Hematopoietic multipotent progenitor cell treated with erythropoietin and hydrocortisone succinate and interleukin-3 and kit ligand, for 6 days (in vitro differentiated cells): Measurements from ENCODE around the gene ADARB1.

ENCODE experiments used
- DNase-seq: peaks from one replicate; pipeline ENCODE4 v3.0.0-alpha.2; 2015

ADARB1 gene

DNA sequence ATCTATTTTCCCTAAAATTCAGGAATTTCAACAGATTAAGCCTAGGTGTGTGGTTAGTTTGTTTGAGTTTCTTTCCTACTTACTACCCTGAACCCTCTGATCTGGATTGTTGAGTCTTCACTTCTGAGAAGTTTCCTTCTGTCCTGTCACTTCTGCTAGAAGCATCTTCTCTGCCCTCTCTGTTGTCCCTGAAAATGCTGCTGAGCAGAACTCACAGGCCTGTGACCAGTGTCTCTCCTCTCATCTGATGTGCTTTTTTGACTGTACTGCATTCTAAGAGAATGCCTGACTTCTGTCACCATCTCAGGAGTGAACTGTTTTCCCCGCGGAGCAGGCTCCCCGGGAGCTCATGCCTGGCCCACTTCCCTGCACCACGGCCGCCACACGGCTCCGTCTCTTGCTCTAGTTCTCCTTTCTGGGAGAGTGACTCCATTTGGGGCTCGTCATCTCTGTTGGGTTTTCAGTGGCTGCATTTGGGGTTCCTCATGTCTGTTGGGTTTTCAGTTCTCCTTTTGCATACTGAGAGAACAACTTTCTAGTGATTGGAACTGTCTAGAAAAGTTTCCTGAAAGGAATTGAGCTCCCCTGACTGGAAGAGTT lies 135.4 kb downstream of the ADARB1 start:
- no peak for DNase-seq

DNA sequence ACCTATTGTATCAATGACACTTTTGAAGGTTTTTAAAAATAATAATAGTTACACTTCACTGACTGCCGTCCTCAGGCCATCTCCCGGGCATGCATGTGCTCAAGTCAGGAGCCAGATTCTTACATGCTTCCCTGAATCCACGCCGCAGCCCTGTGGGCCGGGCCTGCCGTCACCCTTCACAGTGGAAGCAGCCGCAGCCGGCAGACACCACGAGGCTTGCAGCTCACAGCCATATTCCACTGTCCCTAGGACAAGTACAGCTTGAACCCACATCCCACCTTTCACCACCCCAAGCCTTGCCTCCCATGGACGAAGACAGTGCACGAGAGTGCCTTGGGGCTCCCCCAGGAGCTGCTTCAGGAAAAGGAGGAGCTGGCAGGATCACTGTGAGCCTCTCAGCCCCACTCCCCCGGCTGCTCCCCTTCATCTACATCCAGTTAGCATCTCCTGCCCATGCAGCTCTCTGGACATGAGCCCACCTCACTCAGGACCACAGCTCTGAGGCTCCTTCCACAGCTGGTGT lies 136.1 kb downstream of the ADARB1 start:
- DNase-seq = no peak

DNA sequence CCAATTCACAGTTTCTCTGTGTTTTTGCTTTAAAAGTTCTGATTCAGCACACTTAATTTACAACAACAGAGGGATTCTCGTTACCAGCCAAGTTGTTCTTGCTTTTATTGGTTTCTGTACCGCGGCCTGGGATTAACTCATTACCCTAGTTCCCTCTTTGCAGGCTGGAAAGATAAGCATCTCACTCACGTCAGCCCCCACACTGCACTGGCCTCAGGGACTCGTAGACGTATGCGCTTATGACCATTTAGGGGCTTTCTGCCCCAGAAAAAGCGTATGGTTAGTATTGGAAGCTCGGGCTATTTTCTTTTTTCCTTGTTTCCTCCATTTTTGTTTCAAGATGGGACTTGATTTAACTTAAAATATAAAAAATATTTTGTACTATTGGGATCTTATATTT lies 137.3 kb downstream of the ADARB1 start:
- peak; percentile 23 for DNase-seq

DNA sequence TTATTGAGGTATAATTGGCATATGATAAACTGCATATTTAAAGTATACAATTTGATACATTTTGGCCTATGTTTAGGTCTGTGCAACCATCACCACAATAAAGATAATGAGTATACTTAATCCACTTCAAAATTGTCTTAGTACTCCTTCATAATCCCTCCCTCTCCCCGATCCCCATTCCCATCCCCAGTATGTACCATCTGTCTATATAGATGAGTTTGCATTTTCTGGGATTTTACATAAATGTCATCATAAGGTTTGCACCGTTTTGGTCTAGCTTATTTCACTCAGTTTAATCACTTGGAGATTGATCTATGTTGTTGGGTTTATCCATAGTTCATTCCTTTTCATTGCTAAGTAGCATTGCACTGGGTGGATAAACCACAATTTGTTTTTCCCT lies 139.0 kb downstream of the ADARB1 start:
- no peak for DNase-seq

DNA sequence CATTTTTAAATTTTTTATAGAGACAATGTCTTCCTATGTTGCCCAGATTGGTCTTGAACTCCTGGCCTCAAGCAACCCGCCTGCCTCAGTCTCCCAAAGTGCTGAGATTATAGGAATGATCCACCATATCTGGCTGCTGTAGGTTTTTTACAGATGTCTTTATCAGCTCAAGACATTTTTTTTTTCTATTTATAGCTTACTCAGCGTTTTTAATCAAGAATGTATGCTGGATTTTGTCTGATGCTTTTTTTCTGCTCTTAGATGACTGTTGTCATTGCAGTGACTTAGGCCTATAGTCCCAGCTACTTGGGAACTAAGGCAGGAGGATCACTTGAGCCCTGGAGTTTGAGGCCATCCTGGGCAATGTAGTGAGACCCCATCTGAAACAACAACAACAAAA lies 140.8 kb downstream of the ADARB1 start:
- no peak for DNase-seq

DNA sequence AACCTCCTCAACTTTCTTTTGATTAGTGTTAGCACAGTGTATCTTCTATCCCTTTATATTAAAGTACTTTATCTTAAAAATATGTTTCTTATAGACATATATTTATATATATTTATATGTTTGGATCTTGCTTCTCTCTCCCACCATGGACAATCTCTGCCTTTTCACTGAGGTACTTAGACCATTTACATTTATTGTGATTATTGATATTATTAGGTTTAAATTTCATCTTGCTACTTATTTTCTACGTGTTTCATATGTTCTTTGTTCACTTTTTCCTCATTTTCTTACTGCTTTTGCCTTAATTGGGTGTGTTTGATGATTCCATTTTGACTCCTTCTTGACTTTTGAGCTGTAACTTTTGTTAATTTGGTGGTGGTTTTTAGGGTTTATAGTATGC lies 142.6 kb downstream of the ADARB1 start:
- DNase-seq = no peak

DNA sequence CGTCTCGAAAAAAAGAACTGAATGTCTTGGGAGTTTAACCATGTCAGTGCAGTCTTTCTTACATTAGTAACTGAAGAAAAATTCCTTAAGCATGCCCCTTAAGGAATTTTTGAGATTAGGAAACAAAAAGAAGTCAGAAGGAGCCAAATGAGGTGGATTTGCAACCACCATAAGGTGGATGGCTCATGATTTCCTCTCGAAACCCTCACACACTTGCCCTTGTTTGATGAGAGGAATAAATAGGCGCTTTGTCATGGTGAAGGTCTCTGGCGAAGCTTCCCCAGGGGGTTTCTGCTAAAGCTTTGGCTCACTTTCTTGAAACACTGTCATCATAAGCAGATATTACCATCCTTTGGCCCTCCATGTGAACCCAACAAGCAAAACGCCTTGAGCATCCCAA lies 145.1 kb downstream of the ADARB1 start:
- no peak for DNase-seq

DNA sequence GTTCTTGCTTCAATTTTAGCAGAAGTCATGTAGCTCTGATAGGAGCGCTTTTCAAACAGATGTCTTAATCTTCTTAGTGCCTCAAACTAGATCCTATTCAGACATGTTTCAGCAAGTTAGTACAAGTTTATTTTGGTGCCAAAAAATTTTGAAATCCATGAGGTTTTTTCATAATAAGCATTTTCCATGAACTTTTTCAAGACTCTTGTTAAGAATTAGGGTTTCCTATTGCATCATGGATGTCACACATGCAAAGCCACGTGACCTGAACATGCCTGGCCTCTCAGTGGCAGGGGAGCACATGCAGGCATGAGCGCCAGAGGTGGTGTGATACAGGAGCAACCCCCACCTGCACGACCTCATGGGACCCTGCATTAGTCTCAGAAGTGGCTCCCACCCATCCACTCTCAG lies 145.7 kb downstream of the ADARB1 start:
- no peak for DNase-seq

DNA sequence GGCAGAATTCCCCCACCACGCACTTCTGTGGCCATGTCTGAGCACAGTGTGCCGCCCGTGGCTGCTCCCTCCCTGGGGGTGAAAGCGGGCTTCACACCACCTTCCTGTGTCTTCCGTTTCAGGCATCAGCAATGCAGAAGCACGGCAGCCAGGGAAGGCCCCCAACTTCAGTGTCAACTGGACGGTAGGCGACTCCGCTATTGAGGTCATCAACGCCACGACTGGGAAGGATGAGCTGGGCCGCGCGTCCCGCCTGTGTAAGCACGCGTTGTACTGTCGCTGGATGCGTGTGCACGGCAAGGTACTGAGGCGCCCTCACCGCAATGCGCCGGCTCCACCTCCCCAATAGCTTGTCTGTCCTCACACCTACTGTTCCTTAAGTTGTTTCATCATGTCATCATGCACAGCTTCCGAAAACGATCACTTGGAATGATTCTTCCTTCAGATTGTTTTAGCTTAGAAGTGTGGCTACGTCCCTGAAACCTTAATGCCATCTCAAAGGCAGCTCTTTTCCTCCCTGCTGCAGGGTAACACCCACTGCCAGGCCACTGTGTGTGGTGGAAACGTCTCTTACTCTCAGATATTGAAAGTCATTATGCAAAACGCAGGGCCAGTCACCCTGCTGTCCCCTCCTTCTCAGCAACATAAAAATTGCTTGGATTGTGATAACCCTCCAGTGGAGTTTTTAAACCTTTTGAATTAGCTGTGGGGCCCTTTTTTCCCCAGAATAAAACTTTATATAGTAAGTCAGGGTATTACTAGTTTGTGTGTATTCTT lies 146.5 kb downstream of the ADARB1 start:
- DNase-seq = no peak

DNA sequence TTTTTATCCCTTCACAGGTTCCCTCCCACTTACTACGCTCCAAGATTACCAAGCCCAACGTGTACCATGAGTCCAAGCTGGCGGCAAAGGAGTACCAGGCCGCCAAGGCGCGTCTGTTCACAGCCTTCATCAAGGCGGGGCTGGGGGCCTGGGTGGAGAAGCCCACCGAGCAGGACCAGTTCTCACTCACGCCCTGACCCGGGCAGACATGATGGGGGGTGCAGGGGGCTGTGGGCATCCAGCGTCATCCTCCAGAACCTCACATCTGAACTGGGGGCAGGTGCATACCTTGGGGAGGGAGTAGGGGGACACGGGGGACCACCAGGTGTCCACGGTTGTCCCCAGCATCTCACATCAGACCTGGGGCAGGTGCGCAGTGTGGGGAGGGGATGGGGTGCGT lies 147.6 kb downstream of the ADARB1 start:
- no peak for DNase-seq

DNA sequence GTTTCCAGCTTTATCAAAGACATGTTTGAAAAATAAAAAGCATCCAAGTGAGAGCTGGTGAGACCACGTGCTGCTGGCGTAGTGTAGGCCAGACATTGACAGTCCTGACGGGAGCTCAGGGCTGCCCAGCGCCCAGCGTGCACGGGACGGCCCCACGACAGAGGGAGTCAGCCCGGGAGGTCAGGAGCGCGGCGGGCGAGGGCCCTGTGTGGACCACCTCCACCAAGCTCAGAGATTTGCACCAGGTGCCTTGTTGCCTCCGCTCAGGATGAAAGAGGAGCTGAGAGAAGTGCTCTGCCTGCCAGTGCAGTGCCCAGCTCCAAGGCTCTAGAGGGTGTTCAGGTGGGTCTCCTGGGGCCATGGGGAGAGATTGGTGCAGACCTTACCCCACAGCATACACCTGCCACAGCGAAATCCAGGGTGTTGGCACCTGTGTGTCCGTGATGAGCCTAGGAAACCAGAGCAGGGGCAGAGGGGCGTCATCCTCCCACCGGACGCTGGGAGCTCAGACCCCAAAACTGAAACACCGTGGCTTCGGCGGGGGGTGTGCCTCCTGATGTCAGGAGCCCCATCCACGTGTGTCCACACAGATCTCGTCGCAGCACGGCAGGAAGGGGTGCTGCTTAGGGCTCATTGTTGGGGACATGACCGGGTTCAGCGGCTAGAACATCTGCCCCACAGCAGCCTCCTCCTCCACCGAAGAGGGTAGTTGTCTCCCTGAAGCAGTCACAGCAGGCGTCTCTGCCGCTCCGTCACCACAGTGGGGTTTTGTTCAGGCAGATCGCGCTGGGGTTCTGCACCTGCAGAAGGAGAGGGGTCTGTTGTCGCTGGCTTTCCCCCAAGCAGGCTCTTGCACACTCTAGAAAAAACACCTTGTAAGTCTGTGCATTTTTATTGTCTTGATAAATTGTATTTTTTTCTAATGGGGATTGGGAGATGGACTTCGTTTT lies 149.1 kb downstream of the ADARB1 start:
- DNase-seq = no peak

DNA sequence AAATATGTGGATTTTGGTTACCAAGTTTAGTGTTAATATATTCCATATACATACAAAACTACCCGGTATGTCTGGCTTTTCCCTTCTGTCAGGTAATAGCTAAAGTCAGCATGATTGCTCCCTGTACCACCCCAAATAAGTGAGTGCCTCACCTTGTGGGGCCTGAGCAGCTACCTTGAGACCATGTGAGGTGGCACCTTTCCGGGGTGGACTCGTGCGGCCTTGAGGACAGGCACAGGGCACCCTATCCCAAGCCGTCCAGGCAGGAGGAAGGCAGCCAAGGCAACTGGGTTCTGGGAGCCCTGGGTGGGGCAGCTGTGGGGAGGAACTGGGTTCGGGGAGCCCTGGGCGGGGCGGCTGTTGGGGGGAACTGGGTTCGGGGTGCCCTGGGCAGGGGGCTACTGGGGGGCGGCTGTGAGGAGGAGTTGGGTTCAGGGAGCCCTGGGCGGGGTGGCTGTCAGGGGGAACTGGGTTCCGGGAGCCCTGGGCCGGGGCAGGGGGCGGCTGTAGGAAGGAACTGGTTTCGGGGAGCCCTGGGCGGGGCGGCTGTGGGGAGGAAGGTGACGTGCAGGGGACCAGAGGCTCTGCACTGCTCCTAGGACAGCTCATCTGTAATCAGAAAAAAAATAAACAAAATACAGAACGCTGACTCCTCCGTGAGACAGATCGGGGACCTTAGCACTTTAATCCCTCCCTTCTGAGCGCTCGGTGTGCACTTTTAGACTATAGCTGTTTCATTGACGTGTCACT lies 150.0 kb downstream of the ADARB1 start:
- no peak for DNase-seq

DNA sequence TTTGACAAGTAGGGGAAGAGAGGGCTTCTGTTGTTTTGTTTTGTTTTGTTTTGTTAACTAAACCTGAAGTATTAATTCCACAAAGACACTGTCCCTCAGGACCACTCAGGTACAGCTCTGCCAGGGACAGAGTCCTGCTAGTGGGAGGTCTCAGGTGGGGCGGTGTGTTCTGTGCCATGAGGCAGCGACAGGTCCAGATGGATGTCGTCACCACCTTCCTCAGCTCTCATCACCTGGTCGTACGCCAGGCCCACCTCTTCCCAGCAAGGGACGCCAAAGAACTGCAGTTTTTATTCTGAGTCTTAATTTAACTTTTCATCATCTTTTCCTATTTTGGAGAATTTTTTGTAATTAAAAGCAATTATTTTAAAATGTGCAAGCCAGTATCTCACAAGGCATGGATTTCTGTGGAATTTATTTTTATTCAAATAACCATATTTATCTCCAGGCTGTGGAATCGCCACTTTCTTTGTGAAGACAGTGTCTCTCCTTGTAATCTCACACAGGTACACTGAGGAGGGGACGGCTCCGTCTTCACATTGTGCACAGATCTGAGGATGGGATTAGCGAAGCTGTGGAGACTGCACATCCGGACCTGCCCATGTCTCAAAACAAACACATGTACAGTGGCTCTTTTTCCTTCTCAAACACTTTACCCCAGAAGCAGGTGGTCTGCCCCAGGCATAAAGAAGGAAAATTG lies 150.8 kb downstream of the ADARB1 start:
- no peak for DNase-seq

DNA sequence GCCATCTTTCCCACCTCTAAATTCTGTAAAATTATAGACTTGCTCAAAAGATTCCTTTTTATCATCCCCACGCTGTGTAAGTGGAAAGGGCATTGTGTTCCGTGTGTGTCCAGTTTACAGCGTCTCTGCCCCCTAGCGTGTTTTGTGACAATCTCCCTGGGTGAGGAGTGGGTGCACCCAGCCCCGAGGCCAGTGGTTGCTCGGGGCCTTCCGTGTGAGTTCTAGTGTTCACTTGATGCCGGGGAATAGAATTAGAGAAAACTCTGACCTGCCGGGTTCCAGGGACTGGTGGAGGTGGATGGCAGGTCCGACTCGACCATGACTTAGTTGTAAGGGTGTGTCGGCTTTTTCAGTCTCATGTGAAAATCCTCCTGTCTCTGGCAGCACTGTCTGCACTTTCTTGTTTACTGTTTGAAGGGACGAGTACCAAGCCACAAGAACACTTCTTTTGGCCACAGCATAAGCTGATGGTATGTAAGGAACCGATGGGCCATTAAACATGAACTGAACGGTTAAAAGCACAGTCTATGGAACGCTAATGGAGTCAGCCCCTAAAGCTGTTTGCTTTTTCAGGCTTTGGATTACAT lies 151.5 kb downstream of the ADARB1 start:
- DNase-seq = no peak

DNA sequence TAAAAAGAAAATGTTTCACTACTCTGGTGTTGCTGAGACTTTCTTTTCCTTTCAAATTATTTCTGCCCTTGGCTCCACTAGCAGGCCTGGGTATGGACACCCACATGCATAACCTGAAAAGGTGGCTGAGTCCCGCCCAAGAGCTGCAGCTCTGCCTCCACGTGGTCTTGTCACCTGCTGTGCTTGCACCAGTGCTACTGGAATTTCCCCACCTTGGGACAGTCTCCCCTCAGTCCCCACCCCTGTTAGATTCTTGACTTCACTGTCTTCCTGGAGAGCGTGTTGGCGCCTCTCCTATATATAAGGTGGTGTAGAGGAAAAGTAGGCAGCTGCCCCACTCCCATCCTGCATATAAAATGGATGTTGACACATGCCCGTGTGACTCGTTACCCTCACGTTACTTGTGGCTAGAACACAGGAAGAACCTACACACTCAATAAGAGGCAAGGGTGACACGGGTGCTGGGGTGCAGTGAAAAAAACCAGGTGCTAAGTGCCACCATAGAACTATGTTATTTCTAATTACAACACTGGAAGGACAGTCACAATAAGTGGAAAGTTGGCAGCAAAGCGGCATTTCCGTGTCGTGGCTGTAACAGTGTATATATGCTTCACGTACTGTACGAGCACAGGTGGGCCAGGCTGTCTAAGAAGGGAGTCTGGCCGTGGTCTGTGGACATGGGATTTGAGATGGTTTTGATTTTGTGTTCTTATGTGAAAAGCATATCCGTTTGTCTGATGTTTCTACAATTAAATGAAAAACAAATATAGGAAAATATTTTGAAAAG lies 152.4 kb downstream of the ADARB1 start:
- no peak for DNase-seq

DNA sequence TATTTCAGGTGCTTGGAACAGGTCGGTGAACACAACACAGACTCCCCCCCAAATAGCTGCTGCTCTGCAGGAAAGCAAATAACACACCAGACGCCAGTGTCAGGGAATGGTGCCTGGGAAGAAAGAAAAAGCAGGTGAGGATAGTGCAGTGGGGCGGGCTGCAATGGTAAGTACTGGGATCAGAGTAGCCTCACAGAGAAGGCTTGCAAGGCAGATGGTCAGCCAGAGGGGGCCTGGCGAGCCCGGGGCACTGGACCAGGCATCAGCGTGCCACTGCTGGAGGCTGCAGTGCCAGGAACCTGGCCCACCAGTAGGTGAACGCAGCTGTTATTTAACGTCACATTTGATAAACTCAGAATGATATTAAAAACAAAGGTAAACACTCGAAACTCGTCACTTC lies 153.4 kb downstream of the ADARB1 start:
- no peak for DNase-seq

DNA sequence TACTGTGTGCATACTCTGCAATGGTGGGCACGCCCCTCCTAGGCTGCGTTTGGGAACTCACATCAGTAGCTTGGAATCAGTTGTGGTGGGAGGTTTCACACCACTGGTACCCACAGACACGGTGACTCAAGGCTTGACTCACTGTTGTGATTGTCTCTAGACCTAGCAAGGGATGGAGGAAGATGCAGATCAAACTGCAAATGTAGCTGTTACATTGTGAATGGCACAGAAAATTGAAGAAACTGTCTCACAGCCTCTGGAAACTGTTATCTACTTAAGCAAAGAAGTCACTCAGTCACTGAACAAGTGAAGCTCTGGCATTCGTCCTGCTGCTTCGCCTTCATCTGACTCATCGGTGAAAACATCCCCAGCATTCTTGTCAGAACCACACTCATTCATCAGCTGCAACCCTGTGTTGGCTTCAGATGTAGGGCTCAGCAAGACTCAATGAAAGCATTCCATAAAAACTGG lies 153.8 kb downstream of the ADARB1 start:
- DNase-seq = peak; percentile 30

DNA sequence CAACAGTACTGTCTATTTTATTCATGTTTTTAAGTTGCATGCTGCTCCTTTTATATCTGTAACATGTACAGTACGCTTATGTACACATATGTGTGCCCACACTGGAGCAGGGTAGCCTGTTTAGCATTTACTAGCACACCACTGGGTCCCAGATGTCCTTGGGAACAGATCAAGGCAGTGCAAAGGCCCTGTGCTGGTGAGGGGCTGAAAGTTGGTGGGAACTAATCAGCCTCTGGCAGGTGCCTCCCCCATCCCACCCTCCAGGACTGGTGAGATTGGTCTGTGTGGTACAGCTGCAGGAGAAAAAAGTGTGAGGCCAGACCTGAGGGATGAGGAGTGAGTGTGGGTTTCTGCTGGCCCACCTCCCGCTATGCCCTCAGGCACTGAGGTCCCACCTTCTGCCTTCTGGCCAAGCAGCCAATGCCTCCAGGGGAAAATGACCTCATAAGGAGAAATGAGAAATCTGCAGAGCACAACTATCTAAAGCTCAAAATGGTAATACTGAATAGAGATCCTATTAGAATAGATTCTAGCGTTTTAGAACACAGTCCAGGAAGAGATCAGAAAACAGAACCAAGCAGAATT lies 154.4 kb downstream of the ADARB1 start:
- DNase-seq = no peak

DNA sequence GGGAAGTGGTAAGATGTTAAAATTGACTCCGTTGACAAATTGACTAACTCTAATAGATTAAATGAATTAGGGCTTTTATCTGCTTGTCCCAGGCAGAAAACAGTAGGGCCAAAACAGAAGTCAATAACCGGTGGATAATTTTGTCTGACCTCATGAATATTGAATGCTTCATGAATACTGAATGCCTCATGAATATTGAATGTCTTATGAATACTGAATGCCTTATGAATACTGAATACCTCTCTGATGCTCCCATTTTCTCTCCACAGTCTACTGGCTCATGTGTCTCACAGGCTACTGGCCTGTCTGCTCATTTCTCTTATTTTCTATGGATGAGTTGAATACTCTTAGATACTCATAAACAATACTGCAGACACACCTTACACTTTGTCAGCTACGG lies 157.3 kb downstream of the ADARB1 start:
- DNase-seq = no peak

DNA sequence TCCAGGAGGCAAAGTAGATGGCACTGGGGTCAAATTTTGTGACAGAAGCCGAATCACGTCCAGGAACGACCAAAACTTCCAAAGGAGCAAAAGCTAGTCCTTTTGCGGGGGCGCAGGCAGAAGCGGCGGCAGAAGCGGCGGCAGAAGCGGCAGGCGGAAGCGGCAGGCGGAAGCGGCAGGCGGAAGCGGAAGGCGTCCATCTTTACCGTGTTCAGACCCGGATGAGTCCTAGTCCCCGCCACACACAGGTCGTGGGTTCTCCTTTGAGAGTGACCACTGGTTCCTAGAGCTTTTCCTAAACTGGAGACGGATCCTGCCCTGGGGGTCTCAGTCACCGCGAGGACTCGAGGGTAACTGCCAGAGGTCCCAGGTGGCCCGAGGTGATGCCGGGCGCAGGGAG lies 159.7 kb downstream of the ADARB1 start:
- no peak for DNase-seq
